HL-60 (cell line): Measurements from ENCODE around the gene SETD4.

Source experiments
- DNase-seq, 2 experiments: peaks; one replicate each; pipeline ENCODE4 v3.0.0-alpha.2; 2010 to 2020; ENCODE audit warnings: low read depth in 1 of 2, low spot score in 1 of 2
- H3K27ac ChIP-seq: fragments of 250-450 bp; sonication (Bioruptor Pico); replicated peaks from 2 replicates; pipeline ENCODE4 v1.5.1; 2020; ENCODE audit warnings: mild to moderate bottlenecking, moderate library complexity
- H3K27me3 ChIP-seq: fragments of 250-450 bp; sonication (Bioruptor Pico); 2 replicates; pipeline ENCODE4 v1.5.1; 2021; ENCODE audit warnings: mild to moderate bottlenecking, moderate library complexity; ENCODE audit not compliant: insufficient read depth, poor library complexity, severe bottlenecking
- H3K4me3 ChIP-seq: replicated peaks from 2 replicates; pipeline ENCODE4 v1.5.1; 2011; ENCODE audit warnings: mild to moderate bottlenecking, control low read depth, low read length; ENCODE audit not compliant: insufficient read depth
- GABPA ChIP-seq: IDR thresholded peaks from 2 replicates; pipeline ENCODE4 v1.6.1; 2012; ENCODE audit warnings: low read depth
- POLR2AphosphoS5 ChIP-seq: IDR thresholded peaks from 2 replicates; pipeline ENCODE4 v1.6.1; 2012; ENCODE audit warnings: low read depth
- SPI1 ChIP-seq: IDR thresholded peaks from 2 replicates; pipeline ENCODE4 v1.6.1; 2012; ENCODE audit warnings: low read depth, mild to moderate bottlenecking, borderline replicate concordance
- TF ChIP-seq, protein P1 (sequence below): IDR thresholded peaks from 2 replicates; pipeline ENCODE4 v1.6.1; 2012; ENCODE audit warnings: low read depth; ENCODE audit not compliant: insufficient replicate concordance
- TF ChIP-seq, protein P2 (sequence below): IDR thresholded peaks from one replicate; pipeline ENCODE4 v1.5.1; 2011; ENCODE audit warnings: low read length, control low read depth, inconsistent platforms; ENCODE audit not compliant: insufficient read depth

Gene SETD4

DNA sequence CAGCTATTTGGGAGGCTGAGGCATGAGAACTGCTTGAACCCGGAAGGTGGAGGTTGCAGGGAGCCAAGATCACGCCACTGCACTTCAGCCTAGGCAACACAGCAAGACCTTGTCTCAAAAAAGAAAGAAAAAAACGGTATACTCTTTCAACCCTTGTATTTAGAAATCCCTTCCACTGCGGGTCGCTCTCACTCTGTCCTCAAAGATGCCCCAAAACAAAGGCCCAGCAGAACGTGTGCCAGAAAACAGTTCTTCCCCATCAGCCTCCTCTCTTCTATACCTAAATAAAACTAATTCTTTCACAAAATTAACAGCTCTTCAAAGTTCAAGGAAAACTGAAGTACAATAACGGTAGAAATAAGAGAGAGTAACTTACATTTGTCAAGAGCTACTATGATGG, 13.2 kb downstream of the SETD4 start:
- Histone ChIP-seq H3K27ac (no peak overlapping the region), H3K27me3 (no peaks in the 10 kb centered on the region), H3K4me3 (no peak overlapping the region)
- no peak for DNase-seq
- TF ChIP-seq SPI1 (no peak), GABPA (no peak), POLR2AphosphoS5 (no peak)
- TF ChIP-seq, protein P1, sequence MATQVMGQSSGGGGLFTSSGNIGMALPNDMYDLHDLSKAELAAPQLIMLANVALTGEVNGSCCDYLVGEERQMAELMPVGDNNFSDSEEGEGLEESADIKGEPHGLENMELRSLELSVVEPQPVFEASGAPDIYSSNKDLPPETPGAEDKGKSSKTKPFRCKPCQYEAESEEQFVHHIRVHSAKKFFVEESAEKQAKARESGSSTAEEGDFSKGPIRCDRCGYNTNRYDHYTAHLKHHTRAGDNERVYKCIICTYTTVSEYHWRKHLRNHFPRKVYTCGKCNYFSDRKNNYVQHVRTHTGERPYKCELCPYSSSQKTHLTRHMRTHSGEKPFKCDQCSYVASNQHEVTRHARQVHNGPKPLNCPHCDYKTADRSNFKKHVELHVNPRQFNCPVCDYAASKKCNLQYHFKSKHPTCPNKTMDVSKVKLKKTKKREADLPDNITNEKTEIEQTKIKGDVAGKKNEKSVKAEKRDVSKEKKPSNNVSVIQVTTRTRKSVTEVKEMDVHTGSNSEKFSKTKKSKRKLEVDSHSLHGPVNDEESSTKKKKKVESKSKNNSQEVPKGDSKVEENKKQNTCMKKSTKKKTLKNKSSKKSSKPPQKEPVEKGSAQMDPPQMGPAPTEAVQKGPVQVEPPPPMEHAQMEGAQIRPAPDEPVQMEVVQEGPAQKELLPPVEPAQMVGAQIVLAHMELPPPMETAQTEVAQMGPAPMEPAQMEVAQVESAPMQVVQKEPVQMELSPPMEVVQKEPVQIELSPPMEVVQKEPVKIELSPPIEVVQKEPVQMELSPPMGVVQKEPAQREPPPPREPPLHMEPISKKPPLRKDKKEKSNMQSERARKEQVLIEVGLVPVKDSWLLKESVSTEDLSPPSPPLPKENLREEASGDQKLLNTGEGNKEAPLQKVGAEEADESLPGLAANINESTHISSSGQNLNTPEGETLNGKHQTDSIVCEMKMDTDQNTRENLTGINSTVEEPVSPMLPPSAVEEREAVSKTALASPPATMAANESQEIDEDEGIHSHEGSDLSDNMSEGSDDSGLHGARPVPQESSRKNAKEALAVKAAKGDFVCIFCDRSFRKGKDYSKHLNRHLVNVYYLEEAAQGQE: no peak
- TF ChIP-seq, protein P2, sequence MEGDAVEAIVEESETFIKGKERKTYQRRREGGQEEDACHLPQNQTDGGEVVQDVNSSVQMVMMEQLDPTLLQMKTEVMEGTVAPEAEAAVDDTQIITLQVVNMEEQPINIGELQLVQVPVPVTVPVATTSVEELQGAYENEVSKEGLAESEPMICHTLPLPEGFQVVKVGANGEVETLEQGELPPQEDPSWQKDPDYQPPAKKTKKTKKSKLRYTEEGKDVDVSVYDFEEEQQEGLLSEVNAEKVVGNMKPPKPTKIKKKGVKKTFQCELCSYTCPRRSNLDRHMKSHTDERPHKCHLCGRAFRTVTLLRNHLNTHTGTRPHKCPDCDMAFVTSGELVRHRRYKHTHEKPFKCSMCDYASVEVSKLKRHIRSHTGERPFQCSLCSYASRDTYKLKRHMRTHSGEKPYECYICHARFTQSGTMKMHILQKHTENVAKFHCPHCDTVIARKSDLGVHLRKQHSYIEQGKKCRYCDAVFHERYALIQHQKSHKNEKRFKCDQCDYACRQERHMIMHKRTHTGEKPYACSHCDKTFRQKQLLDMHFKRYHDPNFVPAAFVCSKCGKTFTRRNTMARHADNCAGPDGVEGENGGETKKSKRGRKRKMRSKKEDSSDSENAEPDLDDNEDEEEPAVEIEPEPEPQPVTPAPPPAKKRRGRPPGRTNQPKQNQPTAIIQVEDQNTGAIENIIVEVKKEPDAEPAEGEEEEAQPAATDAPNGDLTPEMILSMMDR: no peak

DNA sequence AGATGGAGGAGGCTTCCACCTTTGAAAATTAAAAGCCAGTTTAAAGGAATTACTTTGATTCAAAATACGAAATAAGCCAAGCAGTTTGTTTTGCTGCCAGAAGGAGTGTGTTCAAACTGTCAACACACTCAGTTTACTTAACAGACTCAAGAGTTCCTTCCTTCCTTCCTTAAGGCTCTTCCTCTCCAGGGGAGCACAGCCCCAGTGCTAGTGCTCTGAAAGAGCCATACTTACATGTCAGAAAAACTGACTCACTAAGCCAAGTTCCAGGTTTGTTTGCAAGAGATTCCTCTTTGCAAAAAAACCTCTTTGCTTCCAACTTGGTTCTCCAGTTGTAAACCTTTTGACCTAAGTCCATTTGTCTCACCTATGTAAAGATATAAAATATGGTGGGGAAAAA, 14.3 kb downstream of the SETD4 start:
- Histone ChIP-seq H3K27ac (no peak overlapping the region), H3K4me3 (no peak overlapping the region), H3K27me3 (no peaks in the 10 kb centered on the region)
- DNase-seq: no peak
- TF ChIP-seq SPI1 (no peak), GABPA (no peak), POLR2AphosphoS5 (no peak)
- TF ChIP-seq, protein P1: no peak
- TF ChIP-seq, protein P2: no peak

DNA sequence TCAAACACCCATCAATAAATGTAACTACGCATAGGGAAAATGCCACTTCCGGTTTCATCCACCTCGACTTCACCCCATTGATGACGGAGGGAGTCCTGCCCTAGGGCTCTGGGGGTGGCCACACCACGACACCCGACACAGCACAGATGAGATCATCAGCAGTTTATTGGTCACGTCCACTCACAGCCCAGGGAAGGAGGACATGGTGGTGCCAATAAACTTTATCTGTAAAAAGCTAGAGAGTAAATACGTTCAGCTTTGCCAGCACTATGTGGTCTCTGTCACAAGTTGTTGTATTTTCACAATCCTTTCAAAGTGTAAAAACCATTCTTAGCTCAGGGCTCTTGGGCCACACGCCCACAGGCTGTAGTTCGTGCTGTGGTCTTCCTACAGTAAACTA, 16.3 kb downstream of the SETD4 start:
- TF ChIP-seq POLR2AphosphoS5: no peak
- TF ChIP-seq, protein P1: no peak
- TF ChIP-seq GABPA: no peak
- no peak for TF ChIP-seq SPI1
- TF ChIP-seq, protein P2: no peak

More for the DNA sequence above, 16.3 kb downstream of the SETD4 start:
- Histone ChIP-seq H3K27me3 (no peaks in the 10 kb centered on the region), H3K4me3 (no peak overlapping the region), H3K27ac (no peak overlapping the region)
- DNase-seq: no peak
